GM10266 (cell line): Measurements from ENCODE around the gene GART.

Experiments
- DNase-seq: peaks from one replicate; pipeline ENCODE4 v3.0.0; 2012; ENCODE audit errors: extremely low spot score
- TF ChIP-seq, protein P1 (sequence below): IDR thresholded peaks from 2 replicates; pipeline ENCODE4 v1.5.1; 2012; ENCODE audit warnings: mild to moderate bottlenecking, low read depth; ENCODE audit not compliant: control insufficient read depth, insufficient read depth; ENCODE audit errors: missing control alignments

Gene GART

DNA sequence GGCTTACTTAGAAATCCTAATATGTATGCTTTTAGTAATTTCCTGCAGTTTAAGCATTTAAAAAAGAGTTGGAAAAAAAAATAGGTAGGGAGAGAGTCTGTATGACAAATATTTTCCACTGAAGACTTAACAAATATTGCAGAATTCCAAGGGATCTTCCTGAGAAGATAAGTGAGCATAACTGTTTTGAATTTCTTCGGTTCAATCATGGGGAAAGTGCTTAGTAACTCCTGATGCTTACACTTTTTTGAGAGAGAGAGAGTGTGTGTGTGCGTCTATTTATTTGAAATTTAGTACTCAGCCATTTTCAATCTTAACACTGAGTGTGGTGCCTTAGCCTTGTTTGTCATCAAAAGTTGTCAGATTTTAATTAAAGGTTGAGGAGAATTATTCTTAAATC is 19.5 kb upstream of the GART start:
- TF ChIP-seq, protein P1, sequence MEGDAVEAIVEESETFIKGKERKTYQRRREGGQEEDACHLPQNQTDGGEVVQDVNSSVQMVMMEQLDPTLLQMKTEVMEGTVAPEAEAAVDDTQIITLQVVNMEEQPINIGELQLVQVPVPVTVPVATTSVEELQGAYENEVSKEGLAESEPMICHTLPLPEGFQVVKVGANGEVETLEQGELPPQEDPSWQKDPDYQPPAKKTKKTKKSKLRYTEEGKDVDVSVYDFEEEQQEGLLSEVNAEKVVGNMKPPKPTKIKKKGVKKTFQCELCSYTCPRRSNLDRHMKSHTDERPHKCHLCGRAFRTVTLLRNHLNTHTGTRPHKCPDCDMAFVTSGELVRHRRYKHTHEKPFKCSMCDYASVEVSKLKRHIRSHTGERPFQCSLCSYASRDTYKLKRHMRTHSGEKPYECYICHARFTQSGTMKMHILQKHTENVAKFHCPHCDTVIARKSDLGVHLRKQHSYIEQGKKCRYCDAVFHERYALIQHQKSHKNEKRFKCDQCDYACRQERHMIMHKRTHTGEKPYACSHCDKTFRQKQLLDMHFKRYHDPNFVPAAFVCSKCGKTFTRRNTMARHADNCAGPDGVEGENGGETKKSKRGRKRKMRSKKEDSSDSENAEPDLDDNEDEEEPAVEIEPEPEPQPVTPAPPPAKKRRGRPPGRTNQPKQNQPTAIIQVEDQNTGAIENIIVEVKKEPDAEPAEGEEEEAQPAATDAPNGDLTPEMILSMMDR, result no peak
- DNase-seq, result no peak

- TF ChIP-seq, protein P1, result no peak
- no peak for DNase-seq
Observed at GRCh38 chr21:33560965-33561364, 19.0 kb upstream of the GART start.

GRCh38 chr21:33559813-33560212 is 17.9 kb upstream of the GART start:
- TF ChIP-seq, protein P1, result no peak
- no peak for DNase-seq

GRCh38 chr21:33558777-33559421 is 17.0 kb upstream of the GART start:
- DNase-seq, result no peak
- TF ChIP-seq, protein P1, result no peak

- TF ChIP-seq, protein P1, result no peak
- no peak for DNase-seq
Observed at GRCh38 chr21:33557447-33557846, 15.5 kb upstream of the GART start.

GRCh38 chr21:33554982-33555344 is 13.0 kb upstream of the GART start:
- TF ChIP-seq, protein P1, result no peak
- no peak for DNase-seq

DNA sequence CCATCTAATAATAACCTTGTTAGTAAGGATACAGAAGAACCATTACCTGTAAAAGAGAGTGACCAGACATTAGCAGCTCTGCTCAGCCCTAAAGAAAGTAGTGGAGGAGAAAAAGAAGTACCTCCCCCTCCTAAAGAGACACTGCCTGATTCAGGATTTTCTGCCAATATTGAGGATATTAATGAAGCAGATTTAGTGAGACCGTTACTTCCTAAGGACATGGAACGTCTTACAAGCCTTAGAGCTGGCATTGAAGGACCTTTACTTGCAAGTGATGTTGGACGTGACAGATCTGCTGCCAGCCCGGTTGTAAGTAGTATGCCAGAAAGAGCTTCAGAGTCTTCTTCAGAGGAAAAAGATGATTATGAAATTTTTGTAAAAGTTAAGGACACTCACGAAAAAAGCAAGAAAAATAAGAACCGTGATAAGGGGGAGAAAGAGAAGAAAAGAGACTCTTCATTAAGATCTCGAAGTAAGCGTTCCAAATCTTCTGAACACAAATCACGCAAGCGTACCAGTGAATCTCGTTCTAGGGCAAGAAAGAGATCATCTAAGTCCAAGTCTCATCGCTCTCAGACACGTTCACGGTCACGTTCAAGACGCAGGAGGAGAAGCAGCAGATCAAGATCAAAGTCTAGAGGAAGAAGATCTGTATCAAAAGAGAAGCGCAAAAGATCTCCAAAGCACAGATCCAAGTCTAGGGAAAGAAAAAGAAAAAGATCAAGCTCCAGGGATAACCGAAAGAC is 12.5 kb upstream of the GART start:
- DNase-seq, result no peak
- TF ChIP-seq, protein P1, result no peak
